H9 (cell line): ENCODE data around the gene C17orf50. TPM values are rescaled to one million over a fixed set of nuclear protein-coding genes. Genes with fewer than 3 reads are reported as not detected.

Experiments used
- DNase-seq: peaks from one replicate; pipeline ENCODE4 v3.0.0-alpha.2; 2017
- H2AFZ ChIP-seq: one replicate; pipeline ENCODE4 v1.6.1; 2013; ENCODE audit warnings: mild to moderate bottlenecking, low read length, control low read depth, moderate library complexity
- H2AK5ac ChIP-seq: 2 replicates; pipeline ENCODE4 v1.6.1; 2013; ENCODE audit warnings: low read length, control low read depth, mixed read lengths; ENCODE audit not compliant: insufficient read length
- H2BK120ac ChIP-seq: one replicate; pipeline ENCODE4 v1.6.1; 2013; ENCODE audit warnings: low read depth, mild to moderate bottlenecking, low read length, control low read depth, inconsistent platforms; ENCODE audit not compliant: poor library complexity, severe bottlenecking
- H2BK12ac ChIP-seq: 2 replicates; pipeline ENCODE4 v1.6.1; 2013; ENCODE audit warnings: low read length, control low read depth, mixed read lengths, low read depth; ENCODE audit not compliant: insufficient read length
- H2BK15ac ChIP-seq: 2 replicates; pipeline ENCODE4 v1.6.1; 2013; ENCODE audit warnings: low read depth, low read length, control low read depth
- H2BK20ac ChIP-seq: one replicate; pipeline ENCODE4 v1.6.1; 2013; ENCODE audit warnings: low read depth, mild to moderate bottlenecking, low read length, control low read depth, inconsistent platforms; ENCODE audit not compliant: poor library complexity, severe bottlenecking
- H2BK5ac ChIP-seq: 2 replicates; pipeline ENCODE4 v1.6.1; 2013; ENCODE audit warnings: low read length, control low read depth, mixed read lengths; ENCODE audit not compliant: insufficient read length
- H3K14ac ChIP-seq: 2 replicates; pipeline ENCODE4 v1.6.1; 2013; ENCODE audit warnings: low read length, control low read depth; ENCODE audit not compliant: insufficient read depth
- H3K18ac ChIP-seq: 2 replicates; pipeline ENCODE4 v1.6.1; 2013; ENCODE audit warnings: low read depth, mild to moderate bottlenecking, mixed read lengths, low read length, control low read depth; ENCODE audit not compliant: insufficient read length
- H3K23ac ChIP-seq: 2 replicates; pipeline ENCODE4 v1.6.1; 2013; ENCODE audit warnings: low read length, control low read depth, mixed read lengths, low read depth; ENCODE audit not compliant: insufficient read length
- H3K23me2 ChIP-seq: 2 replicates; pipeline ENCODE4 v1.6.1; 2013; ENCODE audit warnings: low read depth, mild to moderate bottlenecking, mixed read lengths, low read length, control low read depth; ENCODE audit not compliant: insufficient read length, poor library complexity, severe bottlenecking
- H3K27ac ChIP-seq: 2 replicates; pipeline ENCODE4 v1.5.1; 2013; ENCODE audit warnings: low read length, control low read depth, mixed read lengths, low read depth; ENCODE audit not compliant: insufficient read length
- H3K27me3 ChIP-seq: 2 replicates; pipeline ENCODE4 v1.6.1; 2013; ENCODE audit warnings: low read length, control low read depth, inconsistent platforms; ENCODE audit not compliant: insufficient read depth
- H3K4ac ChIP-seq: 2 replicates; pipeline ENCODE4 v1.6.1; 2013; ENCODE audit warnings: low read depth, mild to moderate bottlenecking, control low read depth, inconsistent platforms, low read length, moderate library complexity
- H3K4me1 ChIP-seq: 2 replicates; pipeline ENCODE4 v1.6.1; 2013; ENCODE audit warnings: low read length, control low read depth, inconsistent platforms; ENCODE audit not compliant: insufficient read depth
- H3K4me2 ChIP-seq: 2 replicates; pipeline ENCODE4 v1.6.1; 2013; ENCODE audit warnings: low read length, control low read depth, mixed read lengths; ENCODE audit not compliant: insufficient read length, insufficient read depth
- H3K56ac ChIP-seq: 2 replicates; pipeline ENCODE4 v1.6.1; 2013; ENCODE audit warnings: low read depth, mild to moderate bottlenecking, mixed read lengths, low read length, control low read depth; ENCODE audit not compliant: insufficient read length
- H3K79me1 ChIP-seq: 2 replicates; pipeline ENCODE4 v1.6.1; 2013; ENCODE audit warnings: low read depth, mild to moderate bottlenecking, moderate library complexity, low read length, control low read depth, inconsistent platforms; ENCODE audit not compliant: insufficient read depth, poor library complexity, severe bottlenecking
- H3K79me2 ChIP-seq: 2 replicates; pipeline ENCODE4 v1.6.1; 2013; ENCODE audit warnings: low read length, control low read depth, inconsistent platforms; ENCODE audit not compliant: insufficient read depth
- H3K9ac ChIP-seq: 2 replicates; pipeline ENCODE4 v1.6.1; 2013; ENCODE audit warnings: low read length, control low read depth, mixed read lengths; ENCODE audit not compliant: insufficient read length; ENCODE audit errors: extremely low read depth
- H3K9me3 ChIP-seq: one replicate; pipeline ENCODE4 v1.6.1; 2013; ENCODE audit warnings: low read depth, low read length, inconsistent platforms; ENCODE audit not compliant: control insufficient read depth
- H3T11ph ChIP-seq: one replicate; pipeline ENCODE4 v1.6.1; 2013; ENCODE audit warnings: mild to moderate bottlenecking, low read length, control low read depth, inconsistent platforms
- H4K20me1 ChIP-seq: one replicate; pipeline ENCODE4 v1.6.1; 2013; ENCODE audit not compliant: control insufficient read depth, insufficient read length, insufficient read depth
- H4K5ac ChIP-seq: 2 replicates; pipeline ENCODE4 v1.6.1; 2013; ENCODE audit warnings: low read depth, mild to moderate bottlenecking, mixed read lengths, low read length, control low read depth; ENCODE audit not compliant: insufficient read length
- H4K8ac ChIP-seq: replicated peaks from 2 replicates; pipeline ENCODE4 v1.6.1; 2013; ENCODE audit warnings: low read length, control low read depth, mixed read lengths, low read depth; ENCODE audit not compliant: insufficient read length
- H4K91ac ChIP-seq: 2 replicates; pipeline ENCODE4 v1.6.1; 2013; ENCODE audit warnings: low read depth, mild to moderate bottlenecking, moderate library complexity, mixed read lengths, low read length, control low read depth; ENCODE audit not compliant: insufficient read length
- H3K27ac Mint-ChIP-seq, 3 experiments: 2 replicates in 2 of 3; 3 replicates in 1 of 3; pipeline ENCODE4 v1.8.0; 2020 to 2021; ENCODE audit warnings: mixed read lengths in 3 of 3, mild to moderate bottlenecking in 1 of 3, moderate library complexity in 1 of 3
- H3K27me3 Mint-ChIP-seq: 2 replicates; pipeline ENCODE4 v1.8.0; 2021; ENCODE audit warnings: low read depth, mild to moderate bottlenecking, moderate library complexity, mixed read lengths
- H3K36me3 Mint-ChIP-seq, 3 experiments: 2 replicates in 2 of 3; 3 replicates in 1 of 3; pipeline ENCODE4 v1.8.0; 2020 to 2021; ENCODE audit warnings: low read depth in 3 of 3, mixed read lengths in 3 of 3; ENCODE audit not compliant: insufficient read depth in 1 of 3
- H3K4me1 Mint-ChIP-seq, 2 experiments: 2 replicates each; pipeline ENCODE4 v1.8.0; 2020; ENCODE audit warnings: mixed read lengths in 2 of 2
- H3K4me3 Mint-ChIP-seq, 2 experiments: 2 replicates in 1 of 2; 3 replicates in 1 of 2; pipeline ENCODE4 v1.8.0; 2020 to 2021; ENCODE audit warnings: mild to moderate bottlenecking in 2 of 2, mixed read lengths in 2 of 2, moderate library complexity in 1 of 2
- H3K9me3 Mint-ChIP-seq, 2 experiments: 2 replicates in 1 of 2; 3 replicates in 1 of 2; pipeline ENCODE4 v1.8.0; 2020; ENCODE audit warnings: mild to moderate bottlenecking in 2 of 2, mixed read lengths in 2 of 2, moderate library complexity in 1 of 2
- CTCF ChIP-seq: fragments of 200-600 bp; sonication (generic); conservative IDR thresholded peaks from 3 replicates; pipeline ENCODE4 v1.8.0; 2021; ENCODE audit warnings: antibody characterized with exemption, mild to moderate bottlenecking
- WGBS: extraction: QIAGEN DNeasy Blood & Tissue Kit; methylation state at CpG from one replicate; pipeline ENCODE4 v1.1.7; 2013; ENCODE audit warnings: missing lambda C conversion rate, low lambda C conversion rate, mixed read lengths; ENCODE audit not compliant: insufficient read length; ENCODE audit errors: extremely low coverage; 5-methylcytosine and 5-hydroxymethylcytosine counted together
- total RNA-seq: library from RNA; stranded (reverse); gene quantifications from 2 replicates; pipeline ENCODE4 v1.2.1, GENCODE V29; 2021

C17orf50 gene
- total RNA-seq, 1 experiment from 2014 or later: not detected

DNA sequence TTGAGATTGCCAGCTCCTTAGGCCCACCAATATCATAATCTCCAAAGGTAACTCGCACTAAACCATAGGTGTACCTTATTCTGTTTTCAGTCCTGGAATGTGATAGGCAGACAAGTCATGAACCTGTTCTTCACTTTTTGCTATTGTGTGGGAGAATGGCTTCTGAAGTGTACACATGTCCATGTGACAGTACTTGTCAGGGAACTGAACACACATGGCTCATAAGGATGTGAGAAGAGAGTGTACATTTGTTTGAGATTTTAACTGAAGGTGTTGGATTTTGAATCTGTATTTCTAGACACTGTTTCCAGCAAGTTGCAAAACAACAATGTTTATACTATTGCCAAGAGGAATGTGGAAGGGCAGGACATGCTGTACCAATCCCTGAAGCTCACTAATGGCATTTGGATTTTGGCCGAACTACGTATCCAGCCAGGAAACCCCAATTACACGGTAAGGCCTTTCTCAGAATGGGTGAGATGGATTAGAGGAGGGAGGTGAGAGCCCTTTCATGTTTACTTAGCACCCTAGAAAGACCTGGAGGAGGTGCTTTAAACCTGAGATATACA lies 43.7 kb upstream of the C17orf50 start:
- H3K9me3 Mint-ChIP-seq: no peaks in the 10 kb centered on the region
- no CpG with 5 or more reads among the region's 4 CpGs for WGBS

More for the DNA sequence above, 43.7 kb upstream of the C17orf50 start:
- no peaks in the 10 kb centered on the region for H3K23me2 ChIP-seq
- no peak overlapping the region for H2BK5ac ChIP-seq
- H3K79me1 ChIP-seq: no peaks in the 10 kb centered on the region
- no peak overlapping the region for H4K91ac ChIP-seq
- no peak overlapping the region for H3K4me2 ChIP-seq
- no peak overlapping the region for H3K27ac Mint-ChIP-seq
- peaks cover 2 to 26% (median 24%) of the 10 kb centered on the region in 3 experiments; a peak in 6 of 7 replicates for H3K36me3 Mint-ChIP-seq
- no peak overlapping the region for H3K18ac ChIP-seq
- H4K8ac ChIP-seq: no peak overlapping the region
- no peak overlapping the region for H4K5ac ChIP-seq
- TF ChIP-seq CTCF: no peak
- no peaks in the 10 kb centered on the region for H3K4me1 Mint-ChIP-seq
- H3K27me3 ChIP-seq: no peaks in the 10 kb centered on the region
- H3K9me3 ChIP-seq: no peaks in the 10 kb centered on the region
- no peak overlapping the region for H3K4me3 Mint-ChIP-seq
- no peak overlapping the region for H2BK20ac ChIP-seq
- no peak overlapping the region for H3K9ac ChIP-seq
- no peaks in the 10 kb centered on the region for H4K20me1 ChIP-seq
- no peak for DNase-seq
- no peak overlapping the region for H3K14ac ChIP-seq
- no peak overlapping the region for H2BK12ac ChIP-seq
- H3K23ac ChIP-seq: no peak overlapping the region
- no peaks in the 10 kb centered on the region for H3K4me1 ChIP-seq
- H2AK5ac ChIP-seq: no peak overlapping the region
- H3K27ac ChIP-seq: no peak overlapping the region
- no peak overlapping the region for H3T11ph ChIP-seq
- no peak overlapping the region for H2BK15ac ChIP-seq
- H3K79me2 ChIP-seq: 0 out of 2 replicates have a peak, but pooled peaks cover 2% of the 10 kb centered on the region
- no peak overlapping the region for H3K4ac ChIP-seq
- no peak overlapping the region for H2BK120ac ChIP-seq
- H2AFZ ChIP-seq: no peak overlapping the region
- H3K56ac ChIP-seq: no peak overlapping the region
- no peaks in the 10 kb centered on the region for H3K27me3 Mint-ChIP-seq
